GM12878 (cell line): Measurements from ENCODE around the gene CARD11. TPM values are rescaled to one million over a fixed set of nuclear protein-coding genes. Genes with fewer than 3 reads are reported as not detected.

Experiments
- CBX5 ChIP-seq: sonication (generic); IDR thresholded peaks from 2 replicates; pipeline ENCODE4 v1.6.1; 2016; ENCODE audit warnings: low read depth, moderate library complexity, mild to moderate bottlenecking, inconsistent platforms
- HSF1 ChIP-seq: fragments of 150-350 bp; IDR thresholded peaks from 2 replicates; pipeline ENCODE4 v1.6.1; 2014; ENCODE audit warnings: mild to moderate bottlenecking, low read depth, low read length
- KAT2A ChIP-seq: conservative IDR thresholded peaks from 2 replicates; pipeline ENCODE4 v1.6.1; 2011; ENCODE audit warnings: low read depth, low read length; ENCODE audit not compliant: control insufficient read depth
- NFYA ChIP-seq: IDR thresholded peaks from 2 replicates; pipeline ENCODE4 v1.6.1; 2011; ENCODE audit warnings: low read depth, mild to moderate bottlenecking, low read length, improper control_type of control experiment, borderline replicate concordance
- NFYB ChIP-seq: IDR thresholded peaks from 2 replicates; pipeline ENCODE4 v1.6.1; 2011; ENCODE audit warnings: low read depth, mild to moderate bottlenecking, low read length, improper control_type of control experiment, moderate library complexity; ENCODE audit not compliant: insufficient read depth
- NR2C1 ChIP-seq: fragments of 450-650 bp; IDR thresholded peaks from 2 replicates; pipeline ENCODE4 v1.6.1; 2017; ENCODE audit warnings: antibody characterized with exemption, mild to moderate bottlenecking, moderate library complexity
- REST ChIP-seq: IDR thresholded peaks from 2 replicates; pipeline ENCODE4 v1.6.1; 2012; ENCODE audit warnings: mild to moderate bottlenecking, low read depth, low read length
- TAF1 ChIP-seq: IDR thresholded peaks from 2 replicates; pipeline ENCODE4 v1.6.1; 2011; ENCODE audit warnings: mild to moderate bottlenecking, low read depth, low read length, borderline replicate concordance
- ZNF274 ChIP-seq: IDR thresholded peaks from one replicate; pipeline ENCODE4 v1.8.0; 2011; ENCODE audit not compliant: insufficient read length, insufficient read depth
- ZSCAN29 ChIP-seq: fragments of 450-650 bp; IDR thresholded peaks from 2 replicates; pipeline ENCODE4 v1.6.1; 2017; ENCODE audit warnings: mild to moderate bottlenecking, moderate library complexity
- polyA plus RNA-seq, 11 experiments: library from polyadenylated mRNA; depleted of rRNA in 4 of 11; unstranded in 6 of 11; stranded (reverse) in 5 of 11; fragments of >200 nt; fragmentation: Nextera tagmentation in 4 of 11; fragmentation: Illumina TruSeq in 1 of 11; extraction: Ambion mirVana in 4 of 11; extraction: Trizol in 1 of 11; gene quantifications; 1 replicate in 1 of 11; 2 replicates in 10 of 11; pipeline versions ENCODE4 v1.2.1 to v1.2.3, GENCODE V29; 2011 to 2016; ENCODE audit warnings: inconsistent platforms in 2 of 11, missing spikeins in 2 of 11, low read depth in 1 of 11
- total RNA-seq, 4 experiments: library from RNA; depleted of rRNA in 3 of 4; stranded (reverse); fragments of >200 nt in 3 of 4; fragmentation: Illumina TruSeq in 1 of 4; extraction: Trizol in 1 of 4; gene quantifications; 2 replicates each; pipeline versions ENCODE4 v1.2.1 to v1.2.3, GENCODE V29; 2013 to 2021
- TF ChIP-seq, protein P1 (sequence below): fragments of 450-650 bp; IDR thresholded peaks from 2 replicates; pipeline ENCODE4 v1.6.1; 2017; ENCODE audit warnings: antibody characterized with exemption, mild to moderate bottlenecking, moderate library complexity
- TF ChIP-seq, protein P2 (sequence below): fragments of 450-650 bp; IDR thresholded peaks from 2 replicates; pipeline ENCODE4 v1.6.1; 2017; ENCODE audit warnings: mild to moderate bottlenecking, moderate library complexity

The CARD11 gene
- total and polyA plus RNA-seq, 10 of the 15 experiments (the other 5 are each of a cell fraction or from before 2014, with no cell fraction given): 0.27 to 72.0 (median 28.4) TPM

GRCh38 chr7:2924866-2925840, 118.5 kb downstream of the CARD11 start (continued):
- TF ChIP-seq, protein P1, sequence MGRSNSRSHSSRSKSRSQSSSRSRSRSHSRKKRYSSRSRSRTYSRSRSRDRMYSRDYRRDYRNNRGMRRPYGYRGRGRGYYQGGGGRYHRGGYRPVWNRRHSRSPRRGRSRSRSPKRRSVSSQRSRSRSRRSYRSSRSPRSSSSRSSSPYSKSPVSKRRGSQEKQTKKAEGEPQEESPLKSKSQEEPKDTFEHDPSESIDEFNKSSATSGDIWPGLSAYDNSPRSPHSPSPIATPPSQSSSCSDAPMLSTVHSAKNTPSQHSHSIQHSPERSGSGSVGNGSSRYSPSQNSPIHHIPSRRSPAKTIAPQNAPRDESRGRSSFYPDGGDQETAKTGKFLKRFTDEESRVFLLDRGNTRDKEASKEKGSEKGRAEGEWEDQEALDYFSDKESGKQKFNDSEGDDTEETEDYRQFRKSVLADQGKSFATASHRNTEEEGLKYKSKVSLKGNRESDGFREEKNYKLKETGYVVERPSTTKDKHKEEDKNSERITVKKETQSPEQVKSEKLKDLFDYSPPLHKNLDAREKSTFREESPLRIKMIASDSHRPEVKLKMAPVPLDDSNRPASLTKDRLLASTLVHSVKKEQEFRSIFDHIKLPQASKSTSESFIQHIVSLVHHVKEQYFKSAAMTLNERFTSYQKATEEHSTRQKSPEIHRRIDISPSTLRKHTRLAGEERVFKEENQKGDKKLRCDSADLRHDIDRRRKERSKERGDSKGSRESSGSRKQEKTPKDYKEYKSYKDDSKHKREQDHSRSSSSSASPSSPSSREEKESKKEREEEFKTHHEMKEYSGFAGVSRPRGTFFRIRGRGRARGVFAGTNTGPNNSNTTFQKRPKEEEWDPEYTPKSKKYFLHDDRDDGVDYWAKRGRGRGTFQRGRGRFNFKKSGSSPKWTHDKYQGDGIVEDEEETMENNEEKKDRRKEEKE: no peak
- no peak for TF ChIP-seq TAF1
- TF ChIP-seq REST: no peak
- TF ChIP-seq KAT2A: no peak
- no peak for TF ChIP-seq CBX5
- TF ChIP-seq ZSCAN29: no peak
- TF ChIP-seq ZNF274: no peak
- no peak for TF ChIP-seq HSF1
- TF ChIP-seq NR2C1: no peak
- TF ChIP-seq NFYB: no peak
- TF ChIP-seq, protein P2, sequence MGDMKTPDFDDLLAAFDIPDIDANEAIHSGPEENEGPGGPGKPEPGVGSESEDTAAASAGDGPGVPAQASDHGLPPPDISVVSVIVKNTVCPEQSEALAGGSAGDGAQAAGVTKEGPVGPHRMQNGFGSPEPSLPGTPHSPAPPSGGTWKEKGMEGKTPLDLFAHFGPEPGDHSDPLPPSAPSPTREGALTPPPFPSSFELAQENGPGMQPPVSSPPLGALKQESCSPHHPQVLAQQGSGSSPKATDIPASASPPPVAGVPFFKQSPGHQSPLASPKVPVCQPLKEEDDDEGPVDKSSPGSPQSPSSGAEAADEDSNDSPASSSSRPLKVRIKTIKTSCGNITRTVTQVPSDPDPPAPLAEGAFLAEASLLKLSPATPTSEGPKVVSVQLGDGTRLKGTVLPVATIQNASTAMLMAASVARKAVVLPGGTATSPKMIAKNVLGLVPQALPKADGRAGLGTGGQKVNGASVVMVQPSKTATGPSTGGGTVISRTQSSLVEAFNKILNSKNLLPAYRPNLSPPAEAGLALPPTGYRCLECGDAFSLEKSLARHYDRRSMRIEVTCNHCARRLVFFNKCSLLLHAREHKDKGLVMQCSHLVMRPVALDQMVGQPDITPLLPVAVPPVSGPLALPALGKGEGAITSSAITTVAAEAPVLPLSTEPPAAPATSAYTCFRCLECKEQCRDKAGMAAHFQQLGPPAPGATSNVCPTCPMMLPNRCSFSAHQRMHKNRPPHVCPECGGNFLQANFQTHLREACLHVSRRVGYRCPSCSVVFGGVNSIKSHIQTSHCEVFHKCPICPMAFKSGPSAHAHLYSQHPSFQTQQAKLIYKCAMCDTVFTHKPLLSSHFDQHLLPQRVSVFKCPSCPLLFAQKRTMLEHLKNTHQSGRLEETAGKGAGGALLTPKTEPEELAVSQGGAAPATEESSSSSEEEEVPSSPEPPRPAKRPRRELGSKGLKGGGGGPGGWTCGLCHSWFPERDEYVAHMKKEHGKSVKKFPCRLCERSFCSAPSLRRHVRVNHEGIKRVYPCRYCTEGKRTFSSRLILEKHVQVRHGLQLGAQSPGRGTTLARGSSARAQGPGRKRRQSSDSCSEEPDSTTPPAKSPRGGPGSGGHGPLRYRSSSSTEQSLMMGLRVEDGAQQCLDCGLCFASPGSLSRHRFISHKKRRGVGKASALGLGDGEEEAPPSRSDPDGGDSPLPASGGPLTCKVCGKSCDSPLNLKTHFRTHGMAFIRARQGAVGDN: no peak
- no peak for TF ChIP-seq NFYA
